ENCODE data around the gene POLR1A. TPM values are rescaled to one million over a fixed set of nuclear protein-coding genes. Genes with fewer than 3 reads are reported as not detected.

POLR1A gene
- total and polyA plus RNA-seq, 2 of the 13 experiments (the other 11 are each of a cell fraction or from before 2014, with no cell fraction given), result 7.2 to 39.9 TPM

DNA sequence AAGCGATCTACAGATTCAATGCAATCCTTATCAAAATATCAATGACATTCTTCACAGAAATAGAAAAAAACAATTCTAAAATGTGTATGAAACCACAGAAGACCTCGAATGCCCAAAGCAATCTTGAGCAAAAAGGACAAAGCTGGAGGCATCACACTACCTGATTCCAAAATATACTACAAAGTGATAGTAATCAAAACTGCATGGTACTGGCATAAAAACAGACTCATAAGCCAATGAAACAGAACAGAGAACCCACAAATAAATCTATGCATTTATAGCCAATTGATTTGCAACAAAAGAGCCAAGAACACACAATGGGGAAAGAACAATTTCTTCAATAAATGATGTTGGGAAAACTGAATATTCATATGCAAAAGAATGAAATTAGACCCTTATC lies 99.2 kb downstream of the POLR1A start (continued):
- TF ChIP-seq, protein P1, sequence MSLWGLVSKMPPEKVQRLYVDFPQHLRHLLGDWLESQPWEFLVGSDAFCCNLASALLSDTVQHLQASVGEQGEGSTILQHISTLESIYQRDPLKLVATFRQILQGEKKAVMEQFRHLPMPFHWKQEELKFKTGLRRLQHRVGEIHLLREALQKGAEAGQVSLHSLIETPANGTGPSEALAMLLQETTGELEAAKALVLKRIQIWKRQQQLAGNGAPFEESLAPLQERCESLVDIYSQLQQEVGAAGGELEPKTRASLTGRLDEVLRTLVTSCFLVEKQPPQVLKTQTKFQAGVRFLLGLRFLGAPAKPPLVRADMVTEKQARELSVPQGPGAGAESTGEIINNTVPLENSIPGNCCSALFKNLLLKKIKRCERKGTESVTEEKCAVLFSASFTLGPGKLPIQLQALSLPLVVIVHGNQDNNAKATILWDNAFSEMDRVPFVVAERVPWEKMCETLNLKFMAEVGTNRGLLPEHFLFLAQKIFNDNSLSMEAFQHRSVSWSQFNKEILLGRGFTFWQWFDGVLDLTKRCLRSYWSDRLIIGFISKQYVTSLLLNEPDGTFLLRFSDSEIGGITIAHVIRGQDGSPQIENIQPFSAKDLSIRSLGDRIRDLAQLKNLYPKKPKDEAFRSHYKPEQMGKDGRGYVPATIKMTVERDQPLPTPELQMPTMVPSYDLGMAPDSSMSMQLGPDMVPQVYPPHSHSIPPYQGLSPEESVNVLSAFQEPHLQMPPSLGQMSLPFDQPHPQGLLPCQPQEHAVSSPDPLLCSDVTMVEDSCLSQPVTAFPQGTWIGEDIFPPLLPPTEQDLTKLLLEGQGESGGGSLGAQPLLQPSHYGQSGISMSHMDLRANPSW (CRISPR knock-in tag; IDR thresholded peaks at IDR 0.05; ENCODE audit: borderline replicate concordance), result no peak
- TF ChIP-seq AGO2 (optimal IDR thresholded peaks at IDR 0.05; ENCODE audit: low read depth, low read length) (no peak), ZUFSP (CRISPR knock-in tag; IDR thresholded peaks at IDR 0.05; ENCODE audit: borderline replicate concordance) (no peak), ZNF749 (CRISPR knock-in tag; IDR thresholded peaks at IDR 0.05; ENCODE audit: borderline replicate concordance) (no peak)
- TF ChIP-seq, protein P2, sequence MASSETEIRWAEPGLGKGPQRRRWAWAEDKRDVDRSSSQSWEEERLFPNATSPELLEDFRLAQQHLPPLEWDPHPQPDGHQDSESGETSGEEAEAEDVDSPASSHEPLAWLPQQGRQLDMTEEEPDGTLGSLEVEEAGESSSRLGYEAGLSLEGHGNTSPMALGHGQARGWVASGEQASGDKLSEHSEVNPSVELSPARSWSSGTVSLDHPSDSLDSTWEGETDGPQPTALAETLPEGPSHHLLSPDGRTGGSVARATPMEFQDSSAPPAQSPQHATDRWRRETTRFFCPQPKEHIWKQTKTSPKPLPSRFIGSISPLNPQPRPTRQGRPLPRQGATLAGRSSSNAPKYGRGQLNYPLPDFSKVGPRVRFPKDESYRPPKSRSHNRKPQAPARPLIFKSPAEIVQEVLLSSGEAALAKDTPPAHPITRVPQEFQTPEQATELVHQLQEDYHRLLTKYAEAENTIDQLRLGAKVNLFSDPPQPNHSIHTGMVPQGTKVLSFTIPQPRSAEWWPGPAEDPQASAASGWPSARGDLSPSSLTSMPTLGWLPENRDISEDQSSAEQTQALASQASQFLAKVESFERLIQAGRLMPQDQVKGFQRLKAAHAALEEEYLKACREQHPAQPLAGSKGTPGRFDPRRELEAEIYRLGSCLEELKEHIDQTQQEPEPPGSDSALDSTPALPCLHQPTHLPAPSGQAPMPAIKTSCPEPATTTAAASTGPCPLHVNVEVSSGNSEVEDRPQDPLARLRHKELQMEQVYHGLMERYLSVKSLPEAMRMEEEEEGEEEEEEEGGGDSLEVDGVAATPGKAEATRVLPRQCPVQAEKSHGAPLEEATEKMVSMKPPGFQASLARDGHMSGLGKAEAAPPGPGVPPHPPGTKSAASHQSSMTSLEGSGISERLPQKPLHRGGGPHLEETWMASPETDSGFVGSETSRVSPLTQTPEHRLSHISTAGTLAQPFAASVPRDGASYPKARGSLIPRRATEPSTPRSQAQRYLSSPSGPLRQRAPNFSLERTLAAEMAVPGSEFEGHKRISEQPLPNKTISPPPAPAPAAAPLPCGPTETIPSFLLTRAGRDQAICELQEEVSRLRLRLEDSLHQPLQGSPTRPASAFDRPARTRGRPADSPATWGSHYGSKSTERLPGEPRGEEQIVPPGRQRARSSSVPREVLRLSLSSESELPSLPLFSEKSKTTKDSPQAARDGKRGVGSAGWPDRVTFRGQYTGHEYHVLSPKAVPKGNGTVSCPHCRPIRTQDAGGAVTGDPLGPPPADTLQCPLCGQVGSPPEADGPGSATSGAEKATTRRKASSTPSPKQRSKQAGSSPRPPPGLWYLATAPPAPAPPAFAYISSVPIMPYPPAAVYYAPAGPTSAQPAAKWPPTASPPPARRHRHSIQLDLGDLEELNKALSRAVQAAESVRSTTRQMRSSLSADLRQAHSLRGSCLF (CRISPR knock-in tag; IDR thresholded peaks at IDR 0.05; ENCODE audit: borderline replicate concordance), result no peak
